B cell (primary cell): ENCODE results near the gene DNAJB6. TPM values are rescaled to one million over a fixed set of nuclear protein-coding genes. Genes with fewer than 3 reads are reported as not detected.

Experiments used
- ATAC-seq: fragments of 200-7000 bp; cut with Tn5 transposase; one replicate; pipeline ENCODE4 v1.10.0; 2021; ENCODE audit warnings: low read depth, mild to moderate bottlenecking, moderate number of reproducible peaks, moderate library complexity
- CTCF ChIA-PET: fragments of 350-600 bp; sonication (Branson Sonifier 250); formaldehyde crosslinking; loops from one replicate; lab custom pipeline; 2021; ENCODE audit warnings: antibody characterized with exemption, inconsistent platforms; lab: Charles Lee
- POLR2A ChIA-PET: fragments of 350-600 bp; sonication (Branson Sonifier 250); formaldehyde crosslinking; loops from one replicate; lab custom pipeline; 2021; ENCODE audit warnings: antibody characterized with exemption; lab: Charles Lee
- DNase-seq: peaks from one replicate; pipeline ENCODE4 v3.0.0; 2013
- H2AFZ ChIP-seq: 2 replicates; pipeline ENCODE4 v1.6.1; 2012; ENCODE audit warnings: mild to moderate bottlenecking, low read depth, low read length; ENCODE audit not compliant: insufficient read depth, poor library complexity, severe bottlenecking
- H3K27ac ChIP-seq, 2 donors: 1 replicate in 1 of 2; 2 replicates in 1 of 2; pipeline ENCODE4 v1.5.1; 2012 to 2013; ENCODE audit warnings: low read length in 2 of 2, mild to moderate bottlenecking in 2 of 2, moderate library complexity in 1 of 2
- H3K27me3 ChIP-seq, 4 experiments: fragments of 200-600 bp in 1 of 4; sonication (generic) in 1 of 4; replicated peaks in 1 of 4; 1 replicate in 2 of 4; 2 replicates in 2 of 4; pipeline versions ENCODE4 v1.6.1 to v1.7.0; 2013 to 2016; ENCODE audit warnings: low read length in 3 of 4, mild to moderate bottlenecking in 2 of 4, mixed read lengths in 1 of 4, moderate library complexity in 1 of 4; ENCODE audit not compliant: insufficient read depth in 4 of 4, control insufficient read depth in 3 of 4; ENCODE audit errors: control extremely low read depth in 1 of 4
- H3K36me3 ChIP-seq, 2 experiments: replicated peaks in 1 of 2; 1 replicate in 1 of 2; 2 replicates in 1 of 2; pipeline versions ENCODE4 v1.6.1 to v1.7.1; 2013; ENCODE audit warnings: low read length in 1 of 2; ENCODE audit not compliant: insufficient read depth in 2 of 2, control insufficient read depth in 1 of 2; ENCODE audit errors: control extremely low read depth in 1 of 2, extremely low read depth in 1 of 2
- H3K4me1 ChIP-seq, 2 donors: fragments of 200-600 bp in 1 of 2; sonication (generic) in 1 of 2; 1 replicate in 1 of 2; 2 replicates in 1 of 2; pipeline versions ENCODE4 v1.5.1 to v1.6.1; 2013 to 2017; ENCODE audit warnings: low read length in 2 of 2; ENCODE audit not compliant: control insufficient read depth in 2 of 2, insufficient read depth in 2 of 2
- H3K4me2 ChIP-seq: replicated peaks from 2 replicates; pipeline ENCODE3; 2012; ENCODE audit warnings: mild to moderate bottlenecking, low read depth, low read length; ENCODE audit not compliant: poor library complexity, severe bottlenecking
- H3K4me3 ChIP-seq, 5 experiments: fragments of 200-600 bp in 1 of 5; sonication (generic) in 1 of 5; 1 replicate in 3 of 5; 2 replicates in 2 of 5; pipeline versions ENCODE4 v1.5.1 to v1.7.0; 2011 to 2016; ENCODE audit warnings: low read length in 4 of 5, mild to moderate bottlenecking in 4 of 5, low read depth in 2 of 5, control low read depth in 1 of 5, moderate library complexity in 1 of 5; ENCODE audit not compliant: insufficient read depth in 1 of 5; ENCODE audit errors: control extremely low read depth in 1 of 5, extremely low read depth in 1 of 5
- H3K79me2 ChIP-seq: fragments of 200-600 bp; sonication (generic); one replicate; pipeline ENCODE4 v1.6.0; 2016; ENCODE audit warnings: low read length; ENCODE audit not compliant: control insufficient read depth, insufficient read depth
- H3K9ac ChIP-seq: fragments of 200-600 bp; sonication (generic); 2 replicates; pipeline ENCODE4 v1.6.1; 2017; ENCODE audit warnings: mild to moderate bottlenecking, low read length, moderate library complexity
- H3K9me3 ChIP-seq, 3 donors: one replicate each; pipeline versions ENCODE4 v1.6.1 to v1.7.1; 2013; ENCODE audit warnings: low read length in 2 of 3; ENCODE audit not compliant: control insufficient read depth in 2 of 3, insufficient read depth in 1 of 3; ENCODE audit errors: control extremely low read depth in 1 of 3
- H4K20me1 ChIP-seq: 2 replicates; pipeline ENCODE4 v1.6.0; 2012; ENCODE audit warnings: mild to moderate bottlenecking, low read length; ENCODE audit not compliant: insufficient read depth, control insufficient read depth, poor library complexity, severe bottlenecking
- H3K27ac Mint-ChIP-seq: one replicate; pipeline ENCODE4 v1.8.0; 2021; ENCODE audit warnings: mixed read lengths
- H3K27me3 Mint-ChIP-seq: one replicate; pipeline ENCODE4 v1.8.0; 2021; ENCODE audit warnings: mixed read lengths
- H3K4me1 Mint-ChIP-seq: one replicate; pipeline ENCODE4 v1.8.0; 2021; ENCODE audit warnings: mixed read lengths
- H3K4me3 Mint-ChIP-seq: one replicate; pipeline ENCODE4 v1.8.0; 2021; ENCODE audit warnings: mixed read lengths
- H3K9me3 Mint-ChIP-seq: one replicate; pipeline ENCODE4 v1.8.0; 2022; ENCODE audit warnings: mixed read lengths; ENCODE audit not compliant: insufficient read depth
- CTCF ChIP-seq: fragments of 200-600 bp; IDR thresholded peaks from one replicate; pipeline ENCODE4 v1.8.0; 2022; ENCODE audit warnings: antibody characterized with exemption, mild to moderate bottlenecking
- EZH2 ChIP-seq: IDR thresholded peaks from 2 replicates; pipeline ENCODE4 v1.6.1; 2012; ENCODE audit warnings: borderline replicate concordance, low read depth, mild to moderate bottlenecking, moderate library complexity, low read length; ENCODE audit not compliant: insufficient read depth, poor library complexity, severe bottlenecking
- WGBS: methylation state at CpG from one replicate; pipeline ENCODE4 v1.1.5; 2013; ENCODE audit warnings: missing lambda C conversion rate; ENCODE audit not compliant: insufficient coverage; 5-methylcytosine and 5-hydroxymethylcytosine counted together
- intact Hi-C: fragments of 100-400 bp; cut with micrococcal nuclease; formaldehyde crosslinking; loops from one replicate; pipeline ENCODE4 v1.10.0; 2022
- polyA plus RNA-seq: library from polyadenylated mRNA; depleted of rRNA; stranded (reverse); fragments of >200 nt; gene quantifications from 2 replicates; pipeline ENCODE4 v1.2.3, GENCODE V29; 2012
- total RNA-seq, 2 donors: library from RNA; stranded (reverse); fragments of 120-200 nt in 1 of 2; gene quantifications; 1 replicate in 1 of 2; 2 replicates in 1 of 2; pipeline versions ENCODE4 v1.2.3 to v1.2.4, GENCODE V29; 2013 to 2022

The DNAJB6 gene
- total and polyA plus RNA-seq, 2 donors (not counting 1 experiment from before 2014, with no cell fraction given) = 22.4 to 116 TPM

GRCh38 chr7:157357129-157358040, 20.6 kb downstream of the DNAJB6 start:
- intact Hi-C loops = no loop called here
- no peaks in the 10 kb centered on the region for H3K9me3 Mint-ChIP-seq
- WGBS = 79% methylated on average over 13 of the region's 24 CpGs
- Histone ChIP-seq H3K36me3 (peaks cover 0 to 40% of the 10 kb centered on the region in 2 experiments), H3K4me2 (peak overlapping the region; percentile 26), H3K4me1 (peaks cover 9 to 26% of the 10 kb centered on the region in 2 donors), H3K9ac (no peak overlapping the region), H3K4me3 (no peak overlapping the region), H4K20me1 (peaks cover 96% of the 10 kb centered on the region), H3K27ac (peak overlapping the region in 1 of 2 donors; percentile 18), H2AFZ (no peak overlapping the region), H3K9me3 (no peaks in the 10 kb centered on the region), H3K79me2 (peaks cover 99% of the 10 kb centered on the region), H3K27me3 (no peaks in the 10 kb centered on the region)
- peak overlapping the region; percentile 71 for H3K4me3 Mint-ChIP-seq
- ATAC-seq (peak; percentile 47), DNase-seq (peak; percentile 21)
- ChIA-PET CTCF (interaction anchor here (0.7 kb wide), 1 partner anchor 15 kb away, joined by 3 read pairs; no protein-coding TSS in a partner anchor), POLR2A (no interaction called here)
- no peaks in the 10 kb centered on the region for H3K27me3 Mint-ChIP-seq
- H3K4me1 Mint-ChIP-seq = peaks cover 50% of the 10 kb centered on the region
- no peak for TF ChIP-seq CTCF
- no peak for TF ChIP-seq EZH2
- peak overlapping the region; percentile 77 for H3K27ac Mint-ChIP-seq
